Adrenal gland (tissue), 5 donors: Measurements from ENCODE around the gene MYT1.

Experiments
- CTCF ChIP-seq, 6 experiments: fragments of 450-650 bp in 4 of 6; fragments of 200-600 bp in 2 of 6; sonication (generic) in 1 of 6; IDR thresholded peaks; 1 replicate in 5 of 6; 2 replicates in 1 of 6; pipeline versions ENCODE4 v1.5.1 to v1.8.0; 2016 to 2021; ENCODE audit warnings: antibody characterized with exemption in 6 of 6, mild to moderate bottlenecking in 2 of 6, moderate library complexity in 1 of 6
- POLR2A ChIP-seq, 2 donors: fragments of 450-650 bp; IDR thresholded peaks; one replicate each; pipeline ENCODE4 v1.6.1; 2017; ENCODE audit warnings: antibody characterized with exemption in 2 of 2, mild to moderate bottlenecking in 2 of 2, moderate library complexity in 1 of 2
- donor health status: DM: no; HTN: no; CAD: no.

- TF ChIP-seq CTCF (IDR thresholded peaks at IDR 0.05) (no peak), POLR2A (IDR thresholded peaks at IDR 0.05) (no peak)
Measured at GRCh38 chr20:64156886-64157875, 7.1 kb upstream of the MYT1 start.
